Endothelial cell of umbilical vein (primary cell): ENCODE data around the gene KRT1. TPM values are rescaled to one million over a fixed set of nuclear protein-coding genes. Genes with fewer than 3 reads are reported as not detected.

ENCODE experiments used
- BruUV-seq: library from RNA; stranded (reverse); fragments of 400-500 nt; replicated peaks from 2 replicates; lab custom pipeline; 2021; lab: Mats Ljungman, UMichigan
- CTCF ChIA-PET: fragments of 300-600, 350-600 bp; sonication (Branson Sonifier 250); formaldehyde crosslinking; loops from one replicate; lab custom pipeline; 2021; ENCODE audit warnings: antibody characterized with exemption, inconsistent platforms; lab: Charles Lee
- POLR2A ChIA-PET: fragments of 300-600, 350-600 bp; sonication (Branson Sonifier 250); formaldehyde crosslinking; loops from one replicate; lab custom pipeline; 2021; ENCODE audit warnings: antibody characterized with exemption, inconsistent platforms; lab: Charles Lee
- DNase-seq: peaks from one replicate; pipeline ENCODE4 v3.0.0-alpha.2; 2011; ENCODE audit warnings: low read depth, low spot score
- FAIRE-seq: peaks from 2 replicates; lab custom pipeline; 2011; peaks lifted over from hg19 to GRCh38; lab: Jason Lieb, UNC
- H2AFZ ChIP-seq: 2 replicates; pipeline ENCODE4 v1.6.0; 2012; ENCODE audit warnings: low read depth, low read length, control low read depth, inconsistent platforms
- H3K27ac ChIP-seq: 2 replicates; pipeline ENCODE4 v1.5.1; 2011; ENCODE audit warnings: low read depth, mild to moderate bottlenecking, control low read depth, low read length, moderate library complexity; ENCODE audit not compliant: insufficient read depth
- H3K27me3 ChIP-seq, 2 experiments: 2 replicates each; pipeline versions ENCODE4 v1.6.0 to v1.6.1; 2011; ENCODE audit warnings: low read length in 2 of 2, mixed read lengths in 1 of 2; ENCODE audit not compliant: control insufficient read depth in 2 of 2, insufficient read depth in 2 of 2
- H3K36me3 ChIP-seq, 2 experiments: 2 replicates in 1 of 2; 3 replicates in 1 of 2; pipeline ENCODE4 v1.5.1; 2011; ENCODE audit warnings: low read length in 2 of 2, mild to moderate bottlenecking in 1 of 2, moderate library complexity in 1 of 2; ENCODE audit not compliant: control insufficient read depth in 2 of 2, insufficient read depth in 2 of 2; ENCODE audit errors: extremely low read depth in 1 of 2
- H3K4me1 ChIP-seq: 3 replicates; pipeline ENCODE4 v1.5.1; 2011; ENCODE audit warnings: mild to moderate bottlenecking, low read length; ENCODE audit not compliant: control insufficient read depth, insufficient read depth; ENCODE audit errors: extremely low read depth
- H3K4me2 ChIP-seq: 2 replicates; pipeline ENCODE4 v1.6.1; 2011; ENCODE audit warnings: low read length, control low read depth, mixed read lengths; ENCODE audit not compliant: insufficient read depth
- H3K4me3 ChIP-seq, 3 experiments: fragments of 200-600 bp in 1 of 3; sonication (generic), shearing (Covaris generic) in 1 of 3; replicated peaks in 1 of 3; 2 replicates each; pipeline ENCODE4 v1.5.1; 2011 to 2016; ENCODE audit warnings: control low read depth in 3 of 3, low read length in 3 of 3, mild to moderate bottlenecking in 2 of 3, inconsistent platforms in 1 of 3, low read depth in 1 of 3, moderate library complexity in 1 of 3; ENCODE audit not compliant: insufficient read depth in 1 of 3
- H3K79me2 ChIP-seq: 2 replicates; pipeline ENCODE4 v1.6.0; 2012; ENCODE audit warnings: low read length, inconsistent platforms; ENCODE audit not compliant: control insufficient read depth, insufficient read depth
- H3K9ac ChIP-seq: replicated peaks from 2 replicates; pipeline ENCODE3; 2011; ENCODE audit warnings: low read length, control low read depth; ENCODE audit not compliant: insufficient read depth; ENCODE audit errors: extremely low read depth
- H3K9me1 ChIP-seq: replicated peaks from 3 replicates; pipeline ENCODE4 v1.6.0; 2011; ENCODE audit warnings: mild to moderate bottlenecking, low read length; ENCODE audit not compliant: control insufficient read depth, insufficient read depth; ENCODE audit errors: extremely low read depth
- H3K9me3 ChIP-seq: replicated peaks from 2 replicates; pipeline ENCODE4 v1.5.1; 2012; ENCODE audit warnings: low read length, inconsistent platforms; ENCODE audit not compliant: control insufficient read depth, insufficient read depth
- H4K20me1 ChIP-seq: replicated peaks from 2 replicates; pipeline ENCODE3; 2011; ENCODE audit warnings: mild to moderate bottlenecking, low read length; ENCODE audit not compliant: control insufficient read depth, insufficient read depth; ENCODE audit errors: extremely low read depth
- CTCF ChIP-seq, 2 donors: IDR thresholded peaks; 1 replicate in 1 of 2; 2 replicates in 1 of 2; pipeline ENCODE4 v1.5.1; 2011; ENCODE audit warnings: low read length in 2 of 2, mild to moderate bottlenecking in 2 of 2, moderate library complexity in 2 of 2, control low read depth in 1 of 2, inconsistent platforms in 1 of 2, low read depth in 1 of 2; ENCODE audit not compliant: insufficient read depth in 1 of 2; ENCODE audit errors: extremely low read depth in 1 of 2
- EZH2 ChIP-seq: IDR thresholded peaks from 2 replicates; pipeline ENCODE4 v1.6.1; 2012; ENCODE audit warnings: borderline replicate concordance, low read depth, mild to moderate bottlenecking, moderate library complexity, low read length, inconsistent platforms; ENCODE audit not compliant: severe bottlenecking
- FOS ChIP-seq: IDR thresholded peaks from 2 replicates; pipeline ENCODE4 v1.6.1; 2011; ENCODE audit warnings: mild to moderate bottlenecking, low read length, moderate library complexity, borderline replicate concordance; ENCODE audit not compliant: insufficient read depth
- GATA2 ChIP-seq: IDR thresholded peaks from 2 replicates; pipeline ENCODE4 v1.7.0; 2011; ENCODE audit warnings: low read depth, mild to moderate bottlenecking, moderate library complexity, mixed read lengths, low read length; ENCODE audit not compliant: insufficient read length, insufficient read depth
- JUN ChIP-seq: IDR thresholded peaks from 2 replicates; pipeline ENCODE4 v1.6.1; 2011; ENCODE audit warnings: borderline replicate concordance, low read depth; ENCODE audit not compliant: insufficient read length, insufficient read depth
- MAX ChIP-seq: IDR thresholded peaks from 2 replicates; pipeline ENCODE4 v1.6.1; 2011; ENCODE audit not compliant: insufficient read depth, insufficient read length
- MYC ChIP-seq: IDR thresholded peaks from one replicate; pipeline ENCODE4 v1.6.1; 2011; ENCODE audit warnings: mild to moderate bottlenecking, low read depth, low read length
- POLR2A ChIP-seq: IDR thresholded peaks from 2 replicates; pipeline ENCODE4 v1.6.1; 2012; ENCODE audit warnings: low read depth, mild to moderate bottlenecking, control low read depth, low read length
- POLR2AphosphoS5 ChIP-seq: IDR thresholded peaks from 2 replicates; pipeline ENCODE4 v1.6.1; 2012; ENCODE audit warnings: low read depth, mild to moderate bottlenecking, control low read depth, low read length, moderate library complexity; ENCODE audit not compliant: insufficient read depth
- dilution Hi-C: fragments of 300-500 bp; cut with MboI; formaldehyde crosslinking; loops from one replicate; pipeline ENCODE4 v1.15.0; 2019; ENCODE audit warnings: low sequenced_read_pairs; ENCODE audit not compliant: extremely low pct_ligation_motif_present
- intact Hi-C: fragments of 100-400 bp; cut with micrococcal nuclease; formaldehyde crosslinking; loops from one replicate; pipeline ENCODE4 v1.10.0; 2022
- polyA plus RNA-seq, 4 experiments: library from polyadenylated mRNA; depleted of rRNA in 3 of 4; stranded (reverse) in 3 of 4; unstranded in 1 of 4; fragments of >200 nt; gene quantifications; 2 replicates each; pipeline versions ENCODE4 v1.2.1 to v1.2.3, GENCODE V29; 2011 to 2012; ENCODE audit warnings: missing spikeins in 1 of 4
- total RNA-seq: library from RNA; stranded (reverse); gene quantifications from 2 replicates; pipeline ENCODE4 v1.2.3, GENCODE V29; 2021

KRT1 gene
- total and polyA plus RNA-seq, 2 donors (not counting 3 experiments of a cell fraction or from before 2014, with no cell fraction given) = not detected

GRCh38 chr12:52630599-52631200 lies 49.5 kb downstream of the KRT1 start:
- no peaks in the 10 kb centered on the region for H3K36me3 ChIP-seq
- ChIA-PET CTCF (no interaction called here), POLR2A (no interaction called here)
- H3K4me3 ChIP-seq = no peak overlapping the region
- no peaks in the 10 kb centered on the region for H3K9me3 ChIP-seq
- no peaks in the 10 kb centered on the region for H3K79me2 ChIP-seq
- FAIRE-seq = no peak
- no peaks in the 10 kb centered on the region for H3K4me1 ChIP-seq
- no peak overlapping the region for H2AFZ ChIP-seq
- H3K27me3 ChIP-seq = peaks cover 7 to 9% of the 10 kb centered on the region in 2 experiments
- TF ChIP-seq MYC (no peak), MAX (no peak), GATA2 (no peak), CTCF (IDR thresholded peaks at IDR 0.05; ENCODE audit: extremely low read depth in 1 of 2, insufficient read depth in 1 of 2, low read depth in 1 of 2, low read length in 2 of 2) (no peak), POLR2AphosphoS5 (no peak), FOS (no peak), JUN (no peak), POLR2A (no peak), EZH2 (no peak)
- no peak overlapping the region for H3K9ac ChIP-seq
- dilution Hi-C loops = no loop called here
- DNase-seq = peak; percentile 10
- no peak overlapping the region for H3K27ac ChIP-seq
- intact Hi-C loops = no loop called here
- no peak overlapping the region for H3K4me2 ChIP-seq
- no peaks in the 10 kb centered on the region for H4K20me1 ChIP-seq
- H3K9me1 ChIP-seq = no peaks in the 10 kb centered on the region
- BruUV-seq = no TSS peak
